Small intestine (tissue), 7 donors: ENCODE results near the gene EHMT1. TPM values are rescaled to one million over a fixed set of nuclear protein-coding genes. Genes with fewer than 3 reads are reported as not detected.

ENCODE experiments used
- DNase-seq, 2 donors: peaks; one replicate each; pipeline versions ENCODE4 v3.0.0 to v3.0.0-alpha.2; 2013
- FAIRE-seq: peaks from 2 replicates; lab custom pipeline; 2012; peaks lifted over from hg19 to GRCh38; lab: Jason Lieb, UNC
- H3K27ac ChIP-seq, 3 donors: one replicate each; pipeline ENCODE4 v1.5.1; 2013; ENCODE audit warnings: low read length in 2 of 3, mild to moderate bottlenecking in 2 of 3, control low read depth in 1 of 3, inconsistent platforms in 1 of 3, low read depth in 1 of 3, moderate library complexity in 1 of 3
- H3K27me3 ChIP-seq, 3 donors: one replicate each; pipeline ENCODE4 v1.6.1; 2013; ENCODE audit warnings: low read length in 3 of 3, inconsistent platforms in 1 of 3; ENCODE audit not compliant: control insufficient read depth in 3 of 3, insufficient read depth in 3 of 3
- H3K36me3 ChIP-seq, 3 donors: one replicate each; pipeline ENCODE4 v1.6.1; 2013; ENCODE audit warnings: low read length in 3 of 3, inconsistent platforms in 1 of 3, low read depth in 1 of 3, mild to moderate bottlenecking in 1 of 3, moderate library complexity in 1 of 3; ENCODE audit not compliant: control insufficient read depth in 3 of 3, insufficient read depth in 2 of 3
- H3K4me1 ChIP-seq, 3 donors: one replicate each; pipeline ENCODE4 v1.6.1; 2013; ENCODE audit warnings: low read length in 2 of 3, inconsistent platforms in 1 of 3, low read depth in 1 of 3, mild to moderate bottlenecking in 1 of 3, moderate library complexity in 1 of 3; ENCODE audit not compliant: control insufficient read depth in 3 of 3, insufficient read depth in 2 of 3
- H3K4me3 ChIP-seq, 3 donors: one replicate each; pipeline ENCODE4 v1.5.1; 2013; ENCODE audit warnings: low read length in 3 of 3, control low read depth in 1 of 3, inconsistent platforms in 1 of 3, low read depth in 1 of 3, mild to moderate bottlenecking in 1 of 3, moderate library complexity in 1 of 3
- H3K9me3 ChIP-seq, 2 donors: one replicate each; pipeline ENCODE4 v1.6.1; 2013; ENCODE audit warnings: low read depth in 1 of 2, low read length in 1 of 2; ENCODE audit not compliant: control insufficient read depth in 2 of 2, insufficient read depth in 1 of 2
- WGBS, 3 donors: extraction: QIAGEN DNeasy Blood & Tissue Kit; methylation state at CpG; one replicate each; pipeline ENCODE4 v1.1.7; 2013; 5-methylcytosine and 5-hydroxymethylcytosine counted together
- polyA plus RNA-seq, 4 donors: library from polyadenylated mRNA; stranded (reverse) in 3 of 4; unstranded in 1 of 4; fragments of 200-250 nt in 3 of 4; fragments of 120-200 nt in 1 of 4; gene quantifications; one replicate each; pipeline versions ENCODE4 v1.2.1 to v1.2.3, GENCODE V29; 2013
- donor health status: healthy with polysubstance abuse.
- donor health status: control.
- donor health status: control.
- donor health status: Bipolar disorder and iron deficiency.
- donor health status: healthy.

Gene EHMT1
- polyA plus RNA-seq, 4 donors = 35.2 to 53.9 (median 39.1) TPM

GRCh38 chr9:137640862-137641261 is 22.1 kb downstream of the EHMT1 start:
- H3K4me1 ChIP-seq = peaks cover 0 to 3% (median 2%) of the 10 kb centered on the region in 3 donors
- peaks cover 0 to 21% (median 2%) of the 10 kb centered on the region in 3 donors for H3K36me3 ChIP-seq
- no peak overlapping the region for H3K27ac ChIP-seq
- no peak for FAIRE-seq
- no peaks in the 10 kb centered on the region for H3K27me3 ChIP-seq
- no peaks in the 10 kb centered on the region for H3K9me3 ChIP-seq
- WGBS, 3 donors = 81 to 95% (median 89%) methylated on average over 5 of the region's 5 CpGs
- no peak overlapping the region for H3K4me3 ChIP-seq
- no peak for DNase-seq

- 94 to 98% (median 96%) methylated on average over 10 of the region's 10 CpGs for WGBS, 3 donors
- H3K4me1 ChIP-seq = peaks cover 0 to 3% (median 2%) of the 10 kb centered on the region in 3 donors
- no peak overlapping the region for H3K27ac ChIP-seq
- H3K36me3 ChIP-seq = peaks cover 0 to 31% (median 2%) of the 10 kb centered on the region in 3 donors
- no peak for FAIRE-seq
- H3K27me3 ChIP-seq = no peaks in the 10 kb centered on the region
- H3K4me3 ChIP-seq = no peak overlapping the region
- DNase-seq = no peak
- H3K9me3 ChIP-seq = no peaks in the 10 kb centered on the region
These were observed 23.4 kb downstream of the EHMT1 start for GRCh38 chr9:137642118-137642601.

GRCh38 chr9:137642892-137643291 is 24.1 kb downstream of the EHMT1 start:
- WGBS, 3 donors = 95 to 98% (median 96%) methylated on average over 5 of the region's 5 CpGs
- FAIRE-seq (no peak), DNase-seq (no peak)
- Histone ChIP-seq H3K27me3 (no peaks in the 10 kb centered on the region), H3K4me1 (peaks cover 0 to 3% (median 2%) of the 10 kb centered on the region in 3 donors), H3K4me3 (no peak overlapping the region), H3K27ac (no peak overlapping the region), H3K9me3 (no peaks in the 10 kb centered on the region), H3K36me3 (peaks cover 0 to 34% (median 2%) of the 10 kb centered on the region in 3 donors)

GRCh38 chr9:137643921-137644320 is 25.1 kb downstream of the EHMT1 start:
- no peak for FAIRE-seq
- H3K27ac ChIP-seq = no peak overlapping the region
- no peak for DNase-seq
- no peaks in the 10 kb centered on the region for H3K27me3 ChIP-seq
- no peaks in the 10 kb centered on the region for H3K4me1 ChIP-seq
- no peak overlapping the region for H3K4me3 ChIP-seq
- peaks cover 0 to 32% (median 2%) of the 10 kb centered on the region in 3 donors for H3K36me3 ChIP-seq
- WGBS, 3 donors = 88 to 96% (median 94%) methylated on average over 14 of the region's 14 CpGs
- no peaks in the 10 kb centered on the region for H3K9me3 ChIP-seq

GRCh38 chr9:137645211-137645610 is 26.4 kb downstream of the EHMT1 start:
- no peaks in the 10 kb centered on the region for H3K4me1 ChIP-seq
- H3K27ac ChIP-seq = no peak overlapping the region
- H3K36me3 ChIP-seq = peaks cover 0 to 34% (median 2%) of the 10 kb centered on the region in 3 donors
- DNase-seq = no peak
- WGBS, 3 donors = 88 to 93% (median 92%) methylated on average over 5 of the region's 5 CpGs
- H3K4me3 ChIP-seq = no peak overlapping the region
- no peak for FAIRE-seq
- no peaks in the 10 kb centered on the region for H3K9me3 ChIP-seq
- no peaks in the 10 kb centered on the region for H3K27me3 ChIP-seq

- DNase-seq = no peak
- no peaks in the 10 kb centered on the region for H3K9me3 ChIP-seq
- H3K27me3 ChIP-seq = no peaks in the 10 kb centered on the region
- no peak for FAIRE-seq
- H3K36me3 ChIP-seq = peaks cover 2 to 40% (median 4%) of the 10 kb centered on the region in 3 donors
- no peaks in the 10 kb centered on the region for H3K4me1 ChIP-seq
- WGBS, 3 donors = 92 to 98% (median 93%) methylated on average over 12 to 13 of the region's 13 CpGs
- H3K27ac ChIP-seq = no peak overlapping the region
- H3K4me3 ChIP-seq = no peak overlapping the region
These were observed 27.5 kb downstream of the EHMT1 start for GRCh38 chr9:137646341-137646740.

- Histone ChIP-seq H3K27ac (no peak overlapping the region), H3K4me1 (no peaks in the 10 kb centered on the region), H3K4me3 (no peak overlapping the region), H3K27me3 (no peaks in the 10 kb centered on the region), H3K9me3 (no peaks in the 10 kb centered on the region), H3K36me3 (peaks cover 2 to 43% (median 7%) of the 10 kb centered on the region in 3 donors)
- no peak for FAIRE-seq
- DNase-seq = no peak
- WGBS, 3 donors = 72 to 86% (median 78%) methylated on average over 15 of the region's 15 CpGs
These were observed 28.4 kb downstream of the EHMT1 start for GRCh38 chr9:137647096-137647714.

- FAIRE-seq = no peak
- no peaks in the 10 kb centered on the region for H3K4me1 ChIP-seq
- H3K4me3 ChIP-seq = no peak overlapping the region
- no peaks in the 10 kb centered on the region for H3K9me3 ChIP-seq
- H3K27ac ChIP-seq = no peak overlapping the region
- WGBS, 3 donors = 82 to 100% (median 84%) methylated on average over 2 of the region's 2 CpGs
- no peaks in the 10 kb centered on the region for H3K27me3 ChIP-seq
- peaks cover 2 to 37% (median 7%) of the 10 kb centered on the region in 3 donors for H3K36me3 ChIP-seq
- no peak for DNase-seq
These were observed 29.6 kb downstream of the EHMT1 start for GRCh38 chr9:137648396-137648795.
